Upper lobe of left lung (tissue), 6 donors: ENCODE measurements around the gene GRIK2. TPM values are rescaled to one million over a fixed set of nuclear protein-coding genes. Genes with fewer than 3 reads are reported as not detected.
A peak's percentile ranks its signal among the peaks of the same experiment; 100 is the strongest.

Experiments used
- ATAC-seq, 2 donors: fragments of 200-7000 bp; cut with Tn5 transposase; one replicate each; pipeline ENCODE4 v1.9.1; 2022; ENCODE audit warnings: mild to moderate bottlenecking in 2 of 2, moderate library complexity in 2 of 2; ENCODE audit not compliant: low FRiP score in 2 of 2
- DNase-seq, 2 donors: peaks; one replicate each; pipeline ENCODE4 v3.0.0-alpha.2; 2019 to 2020
- H3K27ac ChIP-seq, 4 donors: fragments of 200-600 bp; sonication (generic); one replicate each; pipeline ENCODE4 v1.5.1; 2016 to 2019
- H3K27me3 ChIP-seq, 4 donors: fragments of 200-600 bp; sonication (generic); one replicate each; pipeline ENCODE4 v1.5.1; 2017 to 2019
- H3K36me3 ChIP-seq, 4 donors: fragments of 200-600 bp; sonication (generic); one replicate each; pipeline ENCODE4 v1.5.1; 2016 to 2019
- H3K4me1 ChIP-seq, 4 donors: fragments of 200-600 bp; sonication (generic); one replicate each; pipeline ENCODE4 v1.5.1; 2018 to 2019
- H3K4me3 ChIP-seq, 4 donors: fragments of 200-600 bp; sonication (generic); one replicate each; pipeline ENCODE4 v1.5.1; 2017 to 2019; ENCODE audit warnings: mild to moderate bottlenecking in 2 of 4, moderate library complexity in 1 of 4
- H3K9me3 ChIP-seq, 4 donors: fragments of 200-600 bp; sonication (generic); one replicate each; pipeline ENCODE4 v1.5.1; 2018 to 2019
- EP300 ChIP-seq, 4 donors: sonication (generic); formaldehyde crosslinking; IDR thresholded peaks; one replicate each; pipeline ENCODE4 v1.5.1; 2017; ENCODE audit warnings: antibody characterized with exemption in 4 of 4, control low read depth in 2 of 4
- POLR2A ChIP-seq, 4 donors: fragments of 450-650 bp; IDR thresholded peaks; one replicate each; pipeline ENCODE4 v1.5.1; 2016 to 2017; ENCODE audit warnings: antibody characterized with exemption in 4 of 4, mild to moderate bottlenecking in 2 of 4
- POLR2AphosphoS5 ChIP-seq, 2 donors: sonication (generic); formaldehyde crosslinking; IDR thresholded peaks; one replicate each; pipeline ENCODE4 v1.5.1; 2017; ENCODE audit warnings: antibody characterized with exemption in 2 of 2
- WGBS, 2 donors: methylation state at CpG; one replicate each; pipeline ENCODE4 v1.1.5; 2017 to 2018; 5-methylcytosine and 5-hydroxymethylcytosine counted together
- total RNA-seq, 6 donors: library from RNA; depleted of rRNA in 4 of 6; stranded (reverse); fragments of >200 nt in 4 of 6; gene quantifications; one replicate each; pipeline versions ENCODE4 v1.1.0 to v1.2.1, GENCODE V29; 2016 to 2021
- TF ChIP-seq, protein P1 (sequence below), 6 experiments: fragments of 450-650 bp in 4 of 6; fragments of 200-600 bp in 2 of 6; sonication (generic) in 2 of 6; IDR thresholded peaks; one replicate each; pipeline ENCODE4 v1.5.1; 2016 to 2019; ENCODE audit warnings: antibody characterized with exemption in 6 of 6
- donor health status: DM: no; HTN: no; CAD: no; lungs with moderate emphysema.
- donor health status: DM: no; HTN: yes; CAD: no; lungs with severe emphysema.

The GRIK2 gene
- total RNA-seq, 6 donors from 2014 or later: 0.07 to 1.2 (median 0.50) TPM; not detected in 2

DNA sequence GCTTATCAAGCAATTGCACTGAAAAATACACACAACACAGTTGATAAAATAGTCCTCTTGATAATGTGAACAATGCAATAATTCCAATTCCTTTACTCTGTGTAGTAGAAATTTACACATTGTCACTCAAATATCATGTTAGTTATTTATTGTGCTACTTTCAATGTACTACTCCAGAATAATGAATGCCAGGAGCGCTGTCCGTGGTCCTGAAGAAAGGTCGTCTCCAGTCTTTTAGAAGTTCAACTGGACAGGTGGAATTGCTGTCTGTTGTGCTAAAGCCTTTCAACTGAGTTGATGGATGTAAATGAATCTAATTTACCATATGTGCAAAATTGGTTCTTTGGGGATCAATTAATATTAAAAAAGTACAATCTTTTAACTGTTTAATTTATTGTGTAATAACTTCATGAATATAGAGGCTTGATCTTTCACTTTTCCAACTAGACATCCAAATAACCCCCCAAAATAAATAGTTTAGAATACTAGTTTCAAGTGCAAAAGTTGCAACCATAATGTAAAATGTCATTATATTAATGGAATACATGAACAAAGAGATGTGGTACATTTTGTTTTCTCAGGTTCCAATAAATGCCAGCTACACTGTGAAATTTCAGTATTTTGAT lies 3.2 kb downstream of the GRIK2 start:
- DNase-seq (no peak), ATAC-seq (no peak)
- WGBS, 2 donors: 3 to 6% methylated on average over 3 of the region's 3 CpGs
- no peaks in the 10 kb centered on the region for H3K36me3 ChIP-seq
- peaks cover 0 to 16% (median 7%) of the 10 kb centered on the region in 4 donors for H3K4me1 ChIP-seq
- peaks cover 0 to 29% (median 13%) of the 10 kb centered on the region in 4 donors for H3K27me3 ChIP-seq
- no peaks in the 10 kb centered on the region for H3K9me3 ChIP-seq
- no peak overlapping the region for H3K4me3 ChIP-seq
- no peak overlapping the region for H3K27ac ChIP-seq
- TF ChIP-seq POLR2A (IDR thresholded peaks at IDR 0.05) (no peak), POLR2AphosphoS5 (IDR thresholded peaks at IDR 0.05) (no peak), EP300 (IDR thresholded peaks at IDR 0.05) (no peak)
- TF ChIP-seq, protein P1, sequence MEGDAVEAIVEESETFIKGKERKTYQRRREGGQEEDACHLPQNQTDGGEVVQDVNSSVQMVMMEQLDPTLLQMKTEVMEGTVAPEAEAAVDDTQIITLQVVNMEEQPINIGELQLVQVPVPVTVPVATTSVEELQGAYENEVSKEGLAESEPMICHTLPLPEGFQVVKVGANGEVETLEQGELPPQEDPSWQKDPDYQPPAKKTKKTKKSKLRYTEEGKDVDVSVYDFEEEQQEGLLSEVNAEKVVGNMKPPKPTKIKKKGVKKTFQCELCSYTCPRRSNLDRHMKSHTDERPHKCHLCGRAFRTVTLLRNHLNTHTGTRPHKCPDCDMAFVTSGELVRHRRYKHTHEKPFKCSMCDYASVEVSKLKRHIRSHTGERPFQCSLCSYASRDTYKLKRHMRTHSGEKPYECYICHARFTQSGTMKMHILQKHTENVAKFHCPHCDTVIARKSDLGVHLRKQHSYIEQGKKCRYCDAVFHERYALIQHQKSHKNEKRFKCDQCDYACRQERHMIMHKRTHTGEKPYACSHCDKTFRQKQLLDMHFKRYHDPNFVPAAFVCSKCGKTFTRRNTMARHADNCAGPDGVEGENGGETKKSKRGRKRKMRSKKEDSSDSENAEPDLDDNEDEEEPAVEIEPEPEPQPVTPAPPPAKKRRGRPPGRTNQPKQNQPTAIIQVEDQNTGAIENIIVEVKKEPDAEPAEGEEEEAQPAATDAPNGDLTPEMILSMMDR (IDR thresholded peaks at IDR 0.05): no peak

DNA sequence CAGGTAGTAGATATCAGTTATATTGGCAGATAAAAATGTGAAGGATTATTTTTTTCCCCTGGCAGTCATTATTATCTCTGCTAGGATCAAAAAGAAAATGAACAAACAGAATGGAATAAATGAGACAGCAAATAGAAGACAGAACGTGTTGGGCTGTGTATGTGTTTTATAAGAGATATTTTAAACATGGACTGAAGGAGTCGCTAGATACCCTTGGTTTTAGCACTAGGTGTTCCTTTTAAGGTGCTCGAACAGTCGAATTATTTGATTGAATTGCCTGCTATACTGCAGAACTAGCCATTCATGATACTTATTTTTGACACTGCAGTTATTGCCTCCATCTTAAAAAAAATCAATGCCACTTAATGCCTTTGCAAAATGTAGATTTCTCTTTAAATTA lies 3.7 kb downstream of the GRIK2 start:
- 9 to 10% methylated on average over 4 of the region's 4 CpGs for WGBS, 2 donors
- TF ChIP-seq, protein P1 (IDR thresholded peaks at IDR 0.05): no peak
- TF ChIP-seq POLR2A (IDR thresholded peaks at IDR 0.05) (no peak), EP300 (IDR thresholded peaks at IDR 0.05) (no peak), POLR2AphosphoS5 (IDR thresholded peaks at IDR 0.05) (no peak)

DNA sequence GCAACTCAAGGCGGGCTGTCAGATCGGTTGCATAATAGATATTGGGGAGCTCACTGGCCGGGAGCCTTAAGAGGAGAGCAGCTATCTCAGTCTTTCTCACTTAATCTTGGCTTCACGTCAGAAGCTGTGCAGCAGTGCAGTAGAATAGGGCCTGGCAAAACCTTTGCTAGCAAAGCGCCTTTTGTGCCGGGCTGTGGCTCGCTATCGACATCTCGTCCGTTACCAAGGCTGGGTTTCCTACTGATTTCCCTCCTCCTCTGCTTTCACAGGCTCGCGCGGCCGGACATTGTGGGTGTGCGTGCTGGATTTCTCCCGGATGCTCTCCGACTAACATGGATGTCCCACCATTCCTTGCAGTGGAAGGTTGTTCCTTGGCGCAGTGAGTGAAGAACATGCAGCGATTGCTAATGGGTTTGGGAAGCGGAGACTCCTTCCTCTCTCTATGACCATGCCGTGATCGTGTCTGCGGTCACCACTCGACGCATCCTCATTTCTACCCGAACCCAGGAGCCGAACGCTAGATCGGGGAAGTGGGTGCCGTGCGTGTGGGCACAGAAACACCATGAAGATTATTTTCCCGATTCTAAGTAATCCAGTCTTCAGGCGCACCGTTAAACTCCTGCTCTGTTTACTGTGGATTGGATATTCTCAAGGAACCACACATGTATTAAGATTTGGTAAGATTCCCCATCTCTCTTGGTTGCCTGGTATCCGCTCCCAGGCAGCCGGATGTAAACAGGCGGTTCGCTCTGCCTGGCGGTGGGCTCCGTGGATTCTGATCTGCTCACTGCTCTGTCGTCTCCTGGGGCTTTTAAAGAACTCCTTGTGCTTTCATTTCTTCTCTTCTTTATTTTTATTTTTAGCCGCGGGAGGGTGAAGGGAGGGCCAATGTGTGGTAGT lies 5.5 kb downstream of the GRIK2 start:
- peaks cover 0 to 16% (median 7%) of the 10 kb centered on the region in 4 donors for H3K27me3 ChIP-seq
- 5 to 6% methylated on average over 43 of the region's 43 CpGs for WGBS, 2 donors
- DNase-seq (peak in 1 of 2 donors; percentile 12), ATAC-seq (no peak)
- no peak overlapping the region for H3K27ac ChIP-seq
- H3K4me1 ChIP-seq: peaks cover 0 to 12% (median 0%) of the 10 kb centered on the region in 4 donors
- H3K36me3 ChIP-seq: no peaks in the 10 kb centered on the region
- H3K4me3 ChIP-seq: no peak overlapping the region
- no peaks in the 10 kb centered on the region for H3K9me3 ChIP-seq
- TF ChIP-seq POLR2AphosphoS5 (IDR thresholded peaks at IDR 0.05) (no peak), POLR2A (IDR thresholded peaks at IDR 0.05) (no peak), EP300 (IDR thresholded peaks at IDR 0.05) (no peak)
- TF ChIP-seq, protein P1 (IDR thresholded peaks at IDR 0.05): no peak

More for the DNA sequence above, 3.7 kb downstream of the GRIK2 start:
- Histone ChIP-seq H3K27ac (no peak overlapping the region), H3K4me3 (no peak overlapping the region), H3K9me3 (no peaks in the 10 kb centered on the region), H3K27me3 (peaks cover 0 to 29% (median 13%) of the 10 kb centered on the region in 4 donors), H3K36me3 (no peaks in the 10 kb centered on the region), H3K4me1 (peaks cover 0 to 18% (median 7%) of the 10 kb centered on the region in 4 donors)
- no peak for DNase-seq
- no peak for ATAC-seq

DNA sequence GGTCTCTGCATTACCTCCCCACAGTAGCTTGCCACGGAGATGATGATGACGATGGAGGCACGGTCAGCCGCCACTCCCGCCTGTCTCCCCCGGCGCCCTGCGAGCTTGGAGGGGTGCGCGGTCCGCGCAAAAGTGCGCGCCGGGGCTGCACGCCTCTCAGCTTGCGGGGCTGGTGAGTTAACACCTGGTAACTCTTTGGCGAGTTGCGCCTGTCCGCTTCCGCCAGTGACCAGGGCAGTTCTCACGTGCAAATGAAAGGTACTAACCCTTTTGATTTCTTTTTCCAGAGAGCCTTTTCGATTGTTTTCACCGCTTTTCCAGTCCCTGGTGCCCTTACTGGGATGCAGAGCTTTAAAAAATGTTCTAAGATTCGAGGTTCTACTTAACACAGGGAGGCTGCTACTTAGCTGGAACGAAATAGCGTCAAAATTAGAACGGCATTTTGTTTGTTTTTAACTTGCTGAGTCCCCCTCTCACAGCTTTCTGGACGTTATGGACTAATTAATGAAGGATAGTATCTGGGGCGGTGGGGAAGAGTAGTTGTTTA lies 6.2 kb downstream of the GRIK2 start:
- no peak for TF ChIP-seq POLR2AphosphoS5 (IDR thresholded peaks at IDR 0.05)
- WGBS, 2 donors: 3 to 6% methylated on average over 25 to 30 of the region's 30 CpGs

More for the DNA sequence above, 6.2 kb downstream of the GRIK2 start:
- no peak overlapping the region for H3K27ac ChIP-seq
- no peak for ATAC-seq
- peaks cover 0 to 9% (median 0%) of the 10 kb centered on the region in 4 donors for H3K4me1 ChIP-seq
- H3K27me3 ChIP-seq: peaks cover 0 to 15% (median 7%) of the 10 kb centered on the region in 4 donors
- H3K9me3 ChIP-seq: no peaks in the 10 kb centered on the region
- no peaks in the 10 kb centered on the region for H3K36me3 ChIP-seq
- no peak overlapping the region for H3K4me3 ChIP-seq
- peak in 1 of 2 donors; percentile 59 for DNase-seq
